HG02678 (cell line): Measurements from ENCODE around the gene B3GAT2.
"Not testable (repeated sequence)": the region's sequence is repeated elsewhere in the genome, so short reads cannot be mapped to it uniquely, and the experiment has no call there.

Experiments used
- ATAC-seq: cut with Tn5 transposase; IDR thresholded peaks from one replicate; pipeline ENCODE4 v1.9.1; 2021; ENCODE audit warnings: mild to moderate bottlenecking, moderate library complexity; ENCODE audit not compliant: unreplicated experiment

Gene B3GAT2

GRCh38 chr6:70956451-70957283 lies at the start of gene B3GAT2:
TSS of gene B3GAT2 (minus strand) at chr6:70957060. CDS start at chr6:70956429, 631 bp downstream.
- ATAC-seq: peak; percentile 7

- no peak for ATAC-seq
Measured at GRCh38 chr6:70998148-70998547, 41.3 kb upstream of the B3GAT2 start.

- no peak for ATAC-seq
Measured at GRCh38 chr6:70997379-70997778, 40.5 kb upstream of the B3GAT2 start.

- no peak for ATAC-seq
Measured at GRCh38 chr6:70996106-70996505, 39.2 kb upstream of the B3GAT2 start.

GRCh38 chr6:70995411-70995810 lies 38.6 kb upstream of the B3GAT2 start:
- ATAC-seq: no peak

GRCh38 chr6:70991253-70991652 lies 34.4 kb upstream of the B3GAT2 start:
- no peak for ATAC-seq

- no peak for ATAC-seq
Measured at GRCh38 chr6:70985156-70985555, 28.3 kb upstream of the B3GAT2 start.

GRCh38 chr6:70982747-70983146 lies 25.9 kb upstream of the B3GAT2 start:
- ATAC-seq: no peak

- ATAC-seq: no peak
Measured at GRCh38 chr6:70980727-70981126, 23.9 kb upstream of the B3GAT2 start.

- no peak for ATAC-seq
Measured at GRCh38 chr6:70973604-70974003, 16.7 kb upstream of the B3GAT2 start.

GRCh38 chr6:70967049-70967448 lies 10.2 kb upstream of the B3GAT2 start:
- ATAC-seq: no peak

- ATAC-seq: no peak
Measured at GRCh38 chr6:70957284-70957617, 391 bp upstream of the B3GAT2 start.

- no peak for ATAC-seq
Measured at GRCh38 chr6:70956191-70956450, 739 bp downstream of the B3GAT2 start.

- ATAC-seq: peak; percentile 96
Measured at GRCh38 chr6:70955441-70956190, 1.2 kb downstream of the B3GAT2 start.

- ATAC-seq: no peak
Measured at GRCh38 chr6:70954750-70955149, 2.1 kb downstream of the B3GAT2 start.

GRCh38 chr6:70954176-70954575 lies 2.7 kb downstream of the B3GAT2 start:
- no peak for ATAC-seq

- ATAC-seq: no peak
Measured at GRCh38 chr6:70952608-70953165, 4.2 kb downstream of the B3GAT2 start.

- not testable (repeated sequence) for ATAC-seq
Measured at GRCh38 chr6:70944321-70944720, 12.5 kb downstream of the B3GAT2 start.

- ATAC-seq: no peak
Measured at GRCh38 chr6:70933853-70934252, 23.0 kb downstream of the B3GAT2 start.

GRCh38 chr6:70905742-70906141 lies 51.1 kb downstream of the B3GAT2 start:
- no peak for ATAC-seq

- ATAC-seq: no peak
Measured at GRCh38 chr6:70903665-70904452, 53.0 kb downstream of the B3GAT2 start.
